Prostate gland (tissue), 2 donors: ENCODE results near the gene PRKAR1B. TPM values are rescaled to one million over a fixed set of nuclear protein-coding genes. Genes with fewer than 3 reads are reported as not detected.
"Not testable (repeated sequence)": the region's sequence is repeated elsewhere in the genome, so short reads cannot be mapped to it uniquely, and the experiment has no call there.

Experiments
- DNase-seq: peaks from one replicate; pipeline ENCODE4 v3.0.0-alpha.2; 2019; ENCODE audit warnings: low spot score
- H3K27ac ChIP-seq, 2 donors: fragments of 200-600 bp; sonication (generic); 2 replicates each; pipeline ENCODE4 v1.5.1; 2017 to 2019
- H3K27me3 ChIP-seq: fragments of 200-600 bp; sonication (generic); replicated peaks from 2 replicates; pipeline ENCODE4 v1.5.1; 2019; ENCODE audit not compliant: insufficient read depth
- H3K36me3 ChIP-seq, 2 donors: fragments of 200-600 bp; sonication (generic); 1 replicate in 1 of 2; 2 replicates in 1 of 2; pipeline versions ENCODE4 v1.5.1 to v1.8.1; 2017 to 2019
- H3K4me1 ChIP-seq: fragments of 200-600 bp; sonication (generic); replicated peaks from 2 replicates; pipeline ENCODE4 v1.5.1; 2019
- H3K4me3 ChIP-seq, 2 donors: fragments of 200-600 bp; sonication (generic); 2 replicates each; pipeline ENCODE4 v1.5.1; 2017 to 2019
- H3K9me3 ChIP-seq: fragments of 200-600 bp; sonication (generic); 2 replicates; pipeline ENCODE4 v1.5.1; 2017
- CTCF ChIP-seq, 4 experiments: fragments of 200-600 bp in 2 of 4; fragments of 450-650 bp in 2 of 4; sonication (generic) in 2 of 4; IDR thresholded peaks; 1 replicate in 3 of 4; 2 replicates in 1 of 4; pipeline ENCODE4 v1.5.1; 2016 to 2019; ENCODE audit warnings: antibody characterized with exemption in 4 of 4, mild to moderate bottlenecking in 2 of 4, moderate library complexity in 2 of 4
- POLR2A ChIP-seq: fragments of 450-650 bp; IDR thresholded peaks from one replicate; pipeline ENCODE4 v1.6.1; 2016; ENCODE audit warnings: antibody characterized with exemption, mild to moderate bottlenecking
- POLR2AphosphoS5 ChIP-seq: sonication (generic); formaldehyde crosslinking; IDR thresholded peaks from one replicate; pipeline ENCODE4 v1.6.1; 2017; ENCODE audit warnings: antibody characterized with exemption
- WGBS: methylation state at CpG from one replicate; pipeline ENCODE4 v1.1.5; 2018; 5-methylcytosine and 5-hydroxymethylcytosine counted together
- intact Hi-C: fragments of 100-400 bp; cut with DNase I; formaldehyde crosslinking; loops from one replicate; pipeline ENCODE4 v1.14.2; 2022
- total RNA-seq, 2 donors: library from RNA; depleted of rRNA; stranded (reverse); fragments of >200 nt; gene quantifications; one replicate each; pipeline ENCODE4 v1.1.0, GENCODE V29; 2016

Gene PRKAR1B
- total RNA-seq, 2 donors from 2014 or later = 20.2 to 44.8 TPM

DNA sequence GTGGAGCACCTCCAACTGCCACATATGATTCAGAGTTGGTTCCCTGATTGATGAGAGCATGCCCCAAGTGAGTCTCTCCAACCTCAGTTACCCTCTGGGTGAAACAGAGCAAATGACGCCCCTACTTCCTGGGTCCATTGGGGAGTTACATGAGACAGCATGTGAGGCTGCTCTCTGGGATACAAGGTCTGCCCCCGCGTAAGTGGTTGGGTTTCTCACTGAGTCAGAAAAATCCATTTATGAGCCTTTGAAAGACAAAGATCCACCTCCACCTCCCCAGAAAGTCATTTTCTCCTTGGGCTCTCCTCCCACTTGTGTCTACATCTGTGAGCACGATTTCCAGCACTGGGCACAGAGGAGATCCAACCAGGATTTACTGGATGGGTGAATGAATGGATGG lies 71.3 kb downstream of the PRKAR1B start:
- intact Hi-C loops = no loop called here
- Histone ChIP-seq H3K27ac (no peak overlapping the region), H3K4me1 (no peaks in the 10 kb centered on the region), H3K4me3 (no peak overlapping the region), H3K36me3 (no peaks in the 10 kb centered on the region), H3K27me3 (no peaks in the 10 kb centered on the region), H3K9me3 (no peaks in the 10 kb centered on the region)
- WGBS = 95% methylated on average over 4 of the region's 4 CpGs
- TF ChIP-seq CTCF (IDR thresholded peaks at IDR 0.05) = no peak
- no peak for TF ChIP-seq POLR2AphosphoS5
- TF ChIP-seq POLR2A = no peak
- DNase-seq = no peak

DNA sequence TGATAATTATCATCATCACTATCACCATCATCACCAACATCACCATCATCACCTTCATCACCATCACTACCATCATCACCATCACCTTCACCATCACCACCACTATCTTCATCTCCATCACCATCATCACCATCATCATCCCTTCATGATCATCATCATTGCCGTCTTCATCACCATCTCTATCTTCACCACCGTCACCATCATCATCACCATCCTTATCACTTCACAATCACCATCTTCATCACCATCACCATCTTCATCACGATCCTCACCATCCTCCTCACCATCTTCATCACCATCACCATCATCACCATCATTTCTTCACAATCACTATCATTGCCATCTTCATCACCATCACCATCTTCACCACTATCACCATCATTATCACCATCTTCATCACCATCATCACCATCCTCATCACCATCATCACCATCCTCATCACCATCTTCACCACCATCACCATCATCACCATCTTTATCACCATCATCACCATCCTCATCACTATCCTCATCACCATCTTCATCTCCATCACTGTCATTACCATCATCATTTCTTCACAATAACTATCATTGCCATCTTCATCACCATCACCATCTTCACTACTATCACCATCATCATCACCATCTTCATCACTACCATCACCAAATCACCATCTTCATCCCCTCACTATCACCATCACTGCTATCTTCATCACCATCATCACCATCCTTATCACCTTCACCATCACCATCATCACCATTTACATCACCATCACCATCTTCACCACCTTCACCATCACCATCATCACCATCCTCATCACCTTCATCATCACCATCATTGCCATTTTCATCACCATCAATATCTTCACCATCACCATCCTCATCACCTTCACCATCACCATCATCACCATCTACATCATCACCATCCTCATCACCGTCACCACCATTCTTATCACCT lies 73.0 kb downstream of the PRKAR1B start:
- WGBS = 95% methylated on average over 4 of the region's 4 CpGs
- Histone ChIP-seq H3K4me3 (no peak overlapping the region), H3K9me3 (no peaks in the 10 kb centered on the region), H3K36me3 (no peaks in the 10 kb centered on the region), H3K27me3 (no peaks in the 10 kb centered on the region), H3K4me1 (no peaks in the 10 kb centered on the region), H3K27ac (no peak overlapping the region)
- no peak for DNase-seq
- TF ChIP-seq POLR2A = no peak
- no peak for TF ChIP-seq CTCF (IDR thresholded peaks at IDR 0.05)
- TF ChIP-seq POLR2AphosphoS5 = no peak
- intact Hi-C loops = no loop called here

DNA sequence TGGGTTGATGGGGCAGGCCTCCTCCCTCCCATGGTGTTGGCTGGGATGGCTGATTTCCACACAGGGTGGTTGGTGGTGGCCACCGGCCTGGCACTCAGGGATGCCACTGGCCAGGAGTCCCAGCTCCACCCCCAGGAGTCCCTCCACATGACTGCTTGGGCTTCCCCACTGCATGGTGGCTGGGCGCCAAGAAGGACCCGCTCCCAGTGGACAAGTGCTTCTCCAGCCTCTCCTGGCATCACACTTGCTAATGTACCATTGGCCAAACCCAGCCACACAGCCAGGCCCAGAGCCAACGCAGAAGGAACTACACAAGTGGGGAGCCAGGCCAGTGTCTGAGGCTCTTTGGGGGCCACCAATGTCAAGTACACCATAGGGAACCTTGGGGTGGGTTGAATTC lies 74.2 kb downstream of the PRKAR1B start:
- H3K4me1 ChIP-seq = no peaks in the 10 kb centered on the region
- H3K27ac ChIP-seq = no peak overlapping the region
- no peak overlapping the region for H3K4me3 ChIP-seq
- no peaks in the 10 kb centered on the region for H3K36me3 ChIP-seq
- H3K9me3 ChIP-seq = no peaks in the 10 kb centered on the region
- H3K27me3 ChIP-seq = no peaks in the 10 kb centered on the region
- intact Hi-C loops = no loop called here
- WGBS = 100% methylated on average over 4 of the region's 4 CpGs
- no peak for DNase-seq
- TF ChIP-seq POLR2AphosphoS5 = no peak
- no peak for TF ChIP-seq POLR2A
- no peak for TF ChIP-seq CTCF (IDR thresholded peaks at IDR 0.05)

DNA sequence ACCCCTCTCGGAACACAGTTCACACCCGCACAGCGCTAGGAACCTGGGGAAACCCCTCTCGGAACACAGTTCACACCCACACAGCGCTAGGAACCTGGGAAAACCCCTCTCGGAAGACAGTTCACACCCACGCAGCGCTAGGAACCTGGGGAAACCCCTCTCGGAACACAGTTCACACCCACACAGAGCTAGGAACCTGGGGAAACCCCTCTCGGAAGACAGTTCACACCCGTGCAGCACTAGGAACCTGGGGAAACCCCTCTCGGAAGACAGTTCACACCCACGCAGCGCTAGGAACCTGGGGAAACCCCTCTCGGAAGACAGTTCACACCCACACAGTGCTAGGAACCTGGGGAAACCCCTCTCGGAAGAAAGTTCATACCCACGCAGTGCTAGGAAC lies 74.9 kb downstream of the PRKAR1B start:
- H3K27ac ChIP-seq, DNase-seq, H3K4me1 ChIP-seq, H3K27me3 ChIP-seq, intact Hi-C loops, H3K36me3 ChIP-seq, H3K4me3 ChIP-seq, H3K9me3 ChIP-seq: not testable (repeated sequence)
- 95% methylated on average over 17 of the region's 17 CpGs for WGBS

GRCh38 chr7:651032-651728 lies 75.9 kb downstream of the PRKAR1B start:
- intact Hi-C loops = no loop called here
- H3K27ac ChIP-seq = no peak overlapping the region
- no peaks in the 10 kb centered on the region for H3K27me3 ChIP-seq
- no peaks in the 10 kb centered on the region for H3K4me1 ChIP-seq
- H3K9me3 ChIP-seq = no peaks in the 10 kb centered on the region
- no peak overlapping the region for H3K4me3 ChIP-seq
- no peak for TF ChIP-seq POLR2A
- TF ChIP-seq POLR2AphosphoS5 = no peak
- TF ChIP-seq CTCF (IDR thresholded peaks at IDR 0.05) = no peak
- no peak for DNase-seq
- 90% methylated on average over 14 of the region's 14 CpGs for WGBS
- H3K36me3 ChIP-seq = no peaks in the 10 kb centered on the region
